NCI-H128 (cell line): Measurements from ENCODE around the gene CEP41.

Experiments
- DNase-seq: peaks from one replicate; lab custom pipeline; 2025; ENCODE audit not compliant: unreplicated experiment; lab: John Stamatoyannopoulos, UW

The CEP41 gene

GRCh38 chr7:130440527-130441365, at the start of gene CEP41:
CEP41 (minus strand) TSS chr7:130441016; CDS start chr7:130440966, 50 bp downstream.
- peak; percentile 90 for DNase-seq

- DNase-seq = no peak
Measured at GRCh38 chr7:130490311-130490791, 49.5 kb upstream of the CEP41 start.

- no peak for DNase-seq
Measured at GRCh38 chr7:130489140-130489983, 48.5 kb upstream of the CEP41 start.

- DNase-seq = no peak
Measured at GRCh38 chr7:130488392-130489139, 47.8 kb upstream of the CEP41 start.

GRCh38 chr7:130486954-130487436, 46.2 kb upstream of the CEP41 start:
- DNase-seq = no peak

- DNase-seq = no peak
Measured at GRCh38 chr7:130486114-130486953, 45.5 kb upstream of the CEP41 start.

GRCh38 chr7:130485734-130486113, 44.9 kb upstream of the CEP41 start:
- no peak for DNase-seq

- no peak for DNase-seq
Measured at GRCh38 chr7:130483031-130483430, 42.2 kb upstream of the CEP41 start.

GRCh38 chr7:130481898-130482297, 41.1 kb upstream of the CEP41 start:
- DNase-seq = no peak

- no peak for DNase-seq
Measured at GRCh38 chr7:130479716-130480400, 39.0 kb upstream of the CEP41 start.

- DNase-seq = no peak
Measured at GRCh38 chr7:130478991-130479390, 38.2 kb upstream of the CEP41 start.

- no peak for DNase-seq
Measured at GRCh38 chr7:130476297-130477150, 35.7 kb upstream of the CEP41 start.

GRCh38 chr7:130475776-130476175, 35.0 kb upstream of the CEP41 start:
- no peak for DNase-seq

- no peak for DNase-seq
Measured at GRCh38 chr7:130473876-130474275, 33.1 kb upstream of the CEP41 start.

- no peak for DNase-seq
Measured at GRCh38 chr7:130473289-130473688, 32.5 kb upstream of the CEP41 start.

- DNase-seq = no peak
Measured at GRCh38 chr7:130471974-130472373, 31.2 kb upstream of the CEP41 start.

GRCh38 chr7:130468612-130469011, 27.8 kb upstream of the CEP41 start:
- no peak for DNase-seq

GRCh38 chr7:130463553-130464434, 23.0 kb upstream of the CEP41 start:
- no peak for DNase-seq
